ACHN (cell line): ENCODE results near the gene FAM47A.

Source experiments
- DNase-seq: peaks from one replicate; pipeline ENCODE4 v3.0.0-alpha.2; 2015
- in situ Hi-C: cut with HindIII; loops from 2 replicates; pipeline ENCODE4 v1.10.0; 2017; ENCODE audit warnings: low sequenced_read_pairs, low pct_ligation_motif_present, low pct_unique_long_range_greater_than_20kb

The FAM47A gene

DNA sequence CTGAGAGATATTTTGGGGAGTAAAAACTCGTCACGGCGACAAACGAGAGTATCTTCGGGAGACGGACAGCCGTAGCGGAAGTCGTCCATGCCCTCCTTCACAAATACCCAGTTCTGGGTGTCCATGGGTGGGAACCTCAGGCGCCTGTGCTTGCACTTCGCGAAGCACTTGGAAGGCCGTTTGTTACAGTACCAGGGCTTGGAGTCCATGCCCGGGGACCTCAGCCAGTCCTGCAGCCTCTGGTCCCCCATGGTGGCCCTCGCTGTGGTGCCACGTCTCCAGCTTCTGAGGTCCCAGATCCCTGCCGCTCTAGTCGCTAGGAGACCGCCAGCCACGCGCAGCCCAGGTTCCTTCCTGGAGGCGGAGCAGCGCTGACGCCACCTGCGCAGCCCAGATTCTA, at the start of gene FAM47A:
Gene FAM47A, minus strand, starts transcription at position 287 of the 400 bp plus-strand sequence. Its CDS starts 36 bp downstream, at position 251.
- no peak for DNase-seq
- in situ Hi-C loops: no loop called here

DNA sequence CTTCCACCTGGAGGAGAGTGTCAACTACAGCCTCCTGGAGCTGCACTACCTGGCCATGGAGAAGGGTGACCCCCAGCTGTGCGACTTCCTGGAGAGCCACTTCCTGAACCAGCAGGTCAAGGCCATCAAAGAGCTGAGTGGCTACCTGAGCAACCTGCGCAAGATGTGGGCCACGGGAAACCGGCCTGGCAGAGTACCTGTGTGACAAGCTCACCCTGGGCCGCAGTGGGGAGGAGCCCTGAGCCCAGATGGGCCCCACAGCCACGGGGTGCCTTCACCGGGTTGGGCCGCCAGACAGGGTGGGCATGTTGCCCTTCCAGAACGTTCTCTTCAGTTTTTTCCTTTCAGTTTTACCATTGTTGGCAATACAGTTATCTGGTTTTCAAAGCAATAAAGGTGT, 15.2 kb upstream of the FAM47A start:
- DNase-seq: no peak
- in situ Hi-C loops: no loop called here

DNA sequence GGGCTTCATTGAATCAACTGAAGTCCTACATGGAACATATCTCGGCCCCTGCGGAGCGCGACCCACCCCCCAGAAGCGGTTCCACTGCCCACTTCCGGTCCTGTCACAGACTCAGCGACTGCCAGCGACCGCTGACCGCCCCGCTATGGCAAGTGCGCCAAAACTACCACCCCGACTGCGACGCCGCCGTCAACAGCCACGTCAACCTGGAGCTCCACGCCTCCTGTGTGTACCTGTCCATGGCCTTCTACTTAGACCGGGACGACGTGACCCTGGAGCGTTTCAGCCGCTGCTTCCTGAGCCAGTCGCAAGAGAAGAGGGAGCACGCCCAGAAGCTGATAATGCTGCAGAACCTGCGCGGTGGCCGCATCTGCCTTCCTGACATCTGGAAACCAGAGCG, 14.8 kb upstream of the FAM47A start:
- DNase-seq: no peak
- in situ Hi-C loops: no loop called here

DNA sequence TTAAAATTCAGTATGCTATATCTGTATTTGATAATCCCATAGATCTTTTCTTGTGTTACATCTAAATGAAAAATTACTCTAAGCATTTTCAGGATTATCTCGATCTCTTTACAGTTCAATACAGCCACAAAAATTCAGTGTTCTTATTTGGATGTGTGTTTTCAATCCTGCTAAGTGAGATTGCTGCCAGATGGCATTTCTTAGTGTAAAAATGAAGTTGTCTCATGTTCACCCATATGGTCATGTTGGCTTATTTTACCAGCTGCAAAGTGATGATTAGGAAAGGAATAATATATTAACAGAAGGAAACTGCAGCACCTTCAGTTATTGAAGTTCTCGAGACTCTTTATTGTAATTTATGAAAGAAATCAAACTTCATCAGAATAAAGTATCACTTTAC, 12.1 kb upstream of the FAM47A start:
- in situ Hi-C loops: no loop called here
- DNase-seq: no peak

DNA sequence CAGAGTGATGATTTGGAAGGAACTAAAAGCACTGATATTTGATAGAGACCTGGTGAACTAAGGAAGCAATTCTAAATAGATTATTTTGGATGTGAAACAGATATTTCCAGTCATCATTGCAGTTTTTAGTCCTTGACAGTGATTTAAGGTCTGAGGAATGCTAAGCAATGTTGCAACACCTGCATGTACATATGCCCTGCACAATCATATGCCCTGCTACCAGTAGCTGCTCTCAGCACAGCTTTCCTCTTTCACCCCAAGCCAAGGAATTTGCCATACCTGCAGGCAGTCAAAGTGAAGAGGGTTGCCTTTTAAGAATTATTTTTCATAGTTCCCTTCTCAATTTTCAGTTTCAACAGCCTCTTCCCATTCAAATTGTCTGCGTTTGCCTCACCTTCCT, 8.7 kb upstream of the FAM47A start:
- in situ Hi-C loops: no loop called here
- DNase-seq: no peak

DNA sequence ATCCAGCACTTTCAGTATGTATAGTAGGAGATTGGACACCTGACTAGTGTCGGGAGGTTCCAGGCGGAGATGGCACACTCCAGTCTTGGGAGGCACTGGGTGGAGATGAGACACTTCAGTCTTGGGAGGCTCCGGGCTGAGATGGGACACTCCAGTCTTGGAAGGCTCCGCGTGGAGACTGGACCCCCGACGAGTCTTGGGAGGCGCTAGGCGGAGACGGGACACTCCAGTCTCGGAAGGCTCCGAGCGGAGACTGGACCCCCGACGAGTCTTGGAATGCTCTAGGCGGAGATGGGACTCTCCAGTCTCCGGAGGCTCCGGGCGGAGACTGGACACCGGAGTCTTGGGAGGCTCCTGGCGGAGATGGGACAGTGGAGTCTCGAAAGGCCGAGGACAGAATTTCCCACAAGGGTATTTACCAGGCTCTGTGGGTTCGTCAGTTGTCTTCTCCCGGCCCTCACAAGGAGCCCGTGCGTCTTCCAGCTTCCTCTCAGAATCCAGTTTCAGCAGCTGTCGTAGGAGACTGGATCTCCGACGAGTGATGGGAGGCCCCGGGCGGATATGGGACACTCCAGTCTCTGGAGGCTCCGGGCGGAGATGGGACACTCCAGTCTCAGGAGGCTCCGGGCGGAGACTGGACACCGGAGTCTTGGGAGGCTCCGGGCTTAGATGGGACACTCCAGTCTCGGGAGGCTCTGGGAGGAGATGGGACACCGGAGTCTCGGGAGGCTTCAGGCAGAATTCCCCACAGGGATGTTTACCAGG, 952 bp downstream of the FAM47A start:
- DNase-seq: no peak
- in situ Hi-C loops: no loop called here

DNA sequence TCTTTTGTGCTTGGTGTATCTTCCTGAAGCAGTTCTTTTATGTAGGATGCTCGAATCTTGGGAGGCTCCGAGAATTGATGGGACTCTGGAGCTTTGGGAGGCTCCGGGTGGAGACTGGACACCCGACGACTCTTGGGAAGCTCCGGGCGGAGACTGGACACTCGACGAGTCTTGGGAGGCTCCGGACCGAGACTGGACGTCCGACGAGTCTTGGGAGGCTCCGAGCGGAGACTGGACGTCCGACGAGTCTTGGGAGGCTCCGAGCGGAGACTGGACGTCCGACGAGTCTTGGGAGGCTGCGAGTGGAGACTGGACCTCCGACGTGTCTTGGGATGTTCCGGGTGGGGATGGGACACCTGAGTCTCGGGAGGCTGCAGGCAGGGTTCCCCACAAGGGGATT, 1.6 kb downstream of the FAM47A start:
- in situ Hi-C loops: no loop called here
- no peak for DNase-seq

DNA sequence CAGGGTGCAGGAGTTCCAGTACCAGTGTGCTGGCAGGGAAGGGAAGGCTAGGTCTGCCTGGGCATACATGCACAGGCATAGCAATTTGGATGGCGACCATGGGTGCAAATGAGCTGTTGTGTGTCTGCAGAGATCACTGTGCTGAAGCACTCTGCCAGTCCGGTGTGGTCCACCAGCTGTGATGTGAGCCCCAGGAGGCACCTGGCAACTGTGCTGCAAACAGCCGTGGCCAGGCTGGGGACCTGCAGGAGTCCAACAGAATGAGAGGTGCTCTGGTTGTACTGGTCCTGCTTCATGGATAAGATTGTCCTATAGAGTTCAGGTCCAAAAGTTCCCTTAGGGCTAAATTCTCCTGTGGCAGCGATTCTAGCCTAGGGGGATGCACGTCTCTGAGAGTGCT, 6.1 kb downstream of the FAM47A start:
- in situ Hi-C loops: no loop called here
- no peak for DNase-seq

DNA sequence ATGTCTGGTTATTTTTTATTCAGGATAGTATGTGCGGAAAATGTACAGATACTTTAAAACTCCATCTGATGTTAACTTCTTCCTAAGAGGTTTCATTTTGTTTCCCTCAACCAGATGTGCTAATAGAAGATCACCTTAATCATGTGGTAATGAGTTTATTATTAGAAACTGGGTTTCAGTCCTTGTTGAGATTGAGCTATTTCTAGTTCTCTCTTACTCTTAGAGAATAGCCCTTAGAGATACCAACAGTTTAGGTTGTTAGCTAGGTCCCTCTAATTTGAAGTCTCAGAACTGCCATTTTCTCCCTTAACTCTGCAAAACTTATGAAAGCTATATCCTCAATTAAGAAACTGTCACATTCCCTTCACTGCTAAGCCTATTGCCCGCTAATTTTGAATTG, 13.0 kb downstream of the FAM47A start:
- in situ Hi-C loops: no loop called here
- DNase-seq: no peak

DNA sequence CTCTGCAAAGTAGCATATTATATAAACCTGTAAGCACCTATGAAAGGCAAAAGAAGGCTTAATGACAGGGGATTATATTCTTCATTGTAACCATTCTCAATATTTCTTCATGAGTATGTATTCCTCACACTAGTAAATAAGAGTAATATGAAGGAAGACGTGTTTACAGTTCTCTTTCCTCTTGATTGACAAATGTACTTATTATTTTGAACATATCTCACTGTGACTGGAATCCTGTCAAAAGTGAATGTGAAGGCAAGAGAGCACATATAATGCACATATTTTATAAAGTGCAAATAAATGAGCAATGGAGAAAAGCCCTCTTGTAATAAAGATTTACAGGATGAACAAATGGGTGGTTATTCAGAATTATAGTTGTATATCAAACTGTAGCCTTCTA, 19.7 kb downstream of the FAM47A start:
- in situ Hi-C loops: no loop called here
- DNase-seq: no peak
